IMR-90 (cell line): ENCODE results near the gene PLA2G4D. TPM values are rescaled to one million over a fixed set of nuclear protein-coding genes. Genes with fewer than 3 reads are reported as not detected.

ENCODE experiments used
- ATAC-seq: fragments of 200-7000 bp; cut with Tn5 transposase; 2 replicates; pipeline ENCODE4 v1.9.1; 2020; ENCODE audit warnings: low read depth, mild to moderate bottlenecking, moderate library complexity
- BruUV-seq: library from RNA; stranded (reverse); fragments of 400-500 nt; replicated peaks from 2 replicates; lab custom pipeline; 2021; lab: Mats Ljungman, UMichigan
- CTCF ChIA-PET: fragments of 300-600 bp; formaldehyde crosslinking; extraction: SDS; loops from one replicate; lab custom pipeline; 2021; ENCODE audit warnings: antibody characterized with exemption; lab: Yijun Ruan, JAX
- POLR2A ChIA-PET: fragments of 300-600 bp; sonication (Branson Sonifier 250); formaldehyde crosslinking; loops from one replicate; lab custom pipeline; 2022; ENCODE audit warnings: antibody characterized with exemption; ENCODE audit not compliant: unreplicated experiment; lab: Charles Lee
- DNase-seq: peaks from one replicate; pipeline ENCODE4 v3.0.0; 2013
- H2AFZ ChIP-seq: replicated peaks from 2 replicates; pipeline ENCODE3; 2013; ENCODE audit warnings: low read length, mild to moderate bottlenecking; ENCODE audit not compliant: poor library complexity
- H2AK5ac ChIP-seq: 2 replicates; pipeline ENCODE4 v1.6.1; 2013; ENCODE audit warnings: low read depth, low read length, inconsistent platforms
- H2AK9ac ChIP-seq: replicated peaks from 2 replicates; pipeline ENCODE3; 2013; ENCODE audit warnings: mild to moderate bottlenecking, low read depth, low read length, moderate library complexity; ENCODE audit not compliant: poor library complexity
- H2BK120ac ChIP-seq: 2 replicates; pipeline ENCODE4 v1.6.1; 2013; ENCODE audit warnings: low read depth, low read length, inconsistent platforms
- H2BK15ac ChIP-seq: 3 replicates; pipeline ENCODE4 v1.6.1; 2013; ENCODE audit warnings: low read depth, low read length, inconsistent platforms
- H2BK20ac ChIP-seq: 2 replicates; pipeline ENCODE4 v1.6.1; 2013; ENCODE audit warnings: low read depth, mild to moderate bottlenecking, inconsistent platforms, low read length, moderate library complexity
- H2BK5ac ChIP-seq: 2 replicates; pipeline ENCODE4 v1.6.1; 2013; ENCODE audit warnings: mild to moderate bottlenecking, low read depth, low read length, inconsistent platforms; ENCODE audit not compliant: poor library complexity, severe bottlenecking
- H3K14ac ChIP-seq: replicated peaks from 2 replicates; pipeline ENCODE4 v1.6.1; 2013; ENCODE audit warnings: low read depth, low read length, inconsistent platforms
- H3K18ac ChIP-seq: 2 replicates; pipeline ENCODE4 v1.6.1; 2013; ENCODE audit warnings: low read depth, low read length, control low read depth
- H3K23ac ChIP-seq: 2 replicates; pipeline ENCODE4 v1.6.1; 2013; ENCODE audit warnings: low read depth, low read length, inconsistent platforms
- H3K27ac ChIP-seq: 2 replicates; pipeline ENCODE4 v1.5.1; 2013; ENCODE audit warnings: mild to moderate bottlenecking, control low read depth, low read length; ENCODE audit not compliant: insufficient read depth
- H3K27me3 ChIP-seq: 2 replicates; pipeline ENCODE4 v1.6.1; 2013; ENCODE audit warnings: low read length; ENCODE audit not compliant: control insufficient read depth, insufficient read depth
- H3K36me3 ChIP-seq: 2 replicates; pipeline ENCODE4 v1.6.1; 2013; ENCODE audit warnings: low read length, mixed read lengths; ENCODE audit not compliant: control insufficient read depth, insufficient read depth
- H3K4ac ChIP-seq: 2 replicates; pipeline ENCODE4 v1.6.1; 2013; ENCODE audit warnings: low read depth, low read length, inconsistent platforms
- H3K4me1 ChIP-seq: 2 replicates; pipeline ENCODE4 v1.6.1; 2013; ENCODE audit warnings: low read length, mixed read lengths; ENCODE audit not compliant: control insufficient read depth, insufficient read depth
- H3K4me2 ChIP-seq: 2 replicates; pipeline ENCODE4 v1.6.1; 2013; ENCODE audit warnings: low read depth, mild to moderate bottlenecking, control low read depth, low read length, moderate library complexity
- H3K4me3 ChIP-seq: 2 replicates; pipeline ENCODE4 v1.5.1; 2013; ENCODE audit warnings: low read depth, mild to moderate bottlenecking, control low read depth, low read length, moderate library complexity; ENCODE audit not compliant: insufficient read depth
- H3K56ac ChIP-seq: 2 replicates; pipeline ENCODE4 v1.6.1; 2013; ENCODE audit warnings: low read length, inconsistent platforms; ENCODE audit not compliant: insufficient read depth; ENCODE audit errors: extremely low read depth
- H3K79me1 ChIP-seq, 2 experiments: 2 replicates each; pipeline ENCODE4 v1.6.1; 2013; ENCODE audit warnings: low read length in 2 of 2, inconsistent platforms in 1 of 2, low read depth in 1 of 2
- H3K9ac ChIP-seq: 2 replicates; pipeline ENCODE4 v1.6.1; 2013; ENCODE audit warnings: low read depth, low read length, control low read depth
- H3K9me1 ChIP-seq: 2 replicates; pipeline ENCODE4 v1.6.1; 2013; ENCODE audit warnings: low read length, inconsistent platforms; ENCODE audit not compliant: insufficient read depth
- H3K9me3 ChIP-seq: 2 replicates; pipeline ENCODE4 v1.6.1; 2013; ENCODE audit warnings: low read length; ENCODE audit not compliant: control insufficient read depth, insufficient read depth
- H4K20me1 ChIP-seq: 2 replicates; pipeline ENCODE4 v1.6.1; 2013; ENCODE audit warnings: low read length, inconsistent platforms; ENCODE audit not compliant: insufficient read depth
- H4K5ac ChIP-seq: 2 replicates; pipeline ENCODE4 v1.6.1; 2013; ENCODE audit warnings: mild to moderate bottlenecking, low read depth, low read length, control low read depth
- H4K8ac ChIP-seq, 2 experiments: 2 replicates each; pipeline ENCODE4 v1.6.1; 2013; ENCODE audit warnings: low read depth in 2 of 2, low read length in 2 of 2, control low read depth in 1 of 2, inconsistent platforms in 1 of 2
- H4K91ac ChIP-seq: 2 replicates; pipeline ENCODE4 v1.6.1; 2013; ENCODE audit warnings: low read depth, low read length, inconsistent platforms; ENCODE audit not compliant: insufficient read depth
- BHLHE40 ChIP-seq: fragments of 150-350 bp; IDR thresholded peaks from 2 replicates; pipeline ENCODE4 v1.6.1; 2016; ENCODE audit warnings: mild to moderate bottlenecking, low read depth, low read length
- CEBPB ChIP-seq: IDR thresholded peaks from 2 replicates; pipeline ENCODE4 v1.6.1; 2012; ENCODE audit warnings: low read depth, low read length, improper control_type of control experiment
- CHD1 ChIP-seq: IDR thresholded peaks from 2 replicates; pipeline ENCODE4 v1.6.1; 2012; ENCODE audit warnings: low read depth, low read length, improper control_type of control experiment
- CTCF ChIP-seq: conservative IDR thresholded peaks from 2 replicates; pipeline ENCODE4 v1.5.1; 2012; ENCODE audit warnings: mild to moderate bottlenecking, low read depth, low read length, improper control_type of control experiment
- ELK1 ChIP-seq: fragments of 150-350 bp; IDR thresholded peaks from 2 replicates; pipeline ENCODE4 v1.6.1; 2016; ENCODE audit warnings: low read depth, mild to moderate bottlenecking, low read length, moderate library complexity, borderline replicate concordance
- FOS ChIP-seq: fragments of 150-350 bp; IDR thresholded peaks from 2 replicates; pipeline ENCODE4 v1.6.1; 2016; ENCODE audit warnings: low read depth, low read length
- MAFK ChIP-seq: IDR thresholded peaks from 2 replicates; pipeline ENCODE4 v1.6.1; 2012; ENCODE audit warnings: low read depth, low read length, improper control_type of control experiment
- MAZ ChIP-seq: IDR thresholded peaks from 2 replicates; pipeline ENCODE4 v1.6.1; 2012; ENCODE audit warnings: low read depth, mild to moderate bottlenecking, low read length, improper control_type of control experiment, moderate library complexity, borderline replicate concordance
- MXI1 ChIP-seq: IDR thresholded peaks from 2 replicates; pipeline ENCODE4 v1.6.1; 2012; ENCODE audit warnings: low read depth, mild to moderate bottlenecking, low read length, moderate library complexity, borderline replicate concordance
- NFE2L2 ChIP-seq: fragments of 150-350 bp; IDR thresholded peaks from 2 replicates; pipeline ENCODE4 v1.6.1; 2016; ENCODE audit warnings: low read depth, mild to moderate bottlenecking, low read length
- POLR2A ChIP-seq: IDR thresholded peaks from 2 replicates; pipeline ENCODE4 v1.6.1; 2012; ENCODE audit warnings: mild to moderate bottlenecking, low read depth, low read length
- RAD21 ChIP-seq: IDR thresholded peaks from 2 replicates; pipeline ENCODE4 v1.6.1; 2012; ENCODE audit warnings: low read length, improper control_type of control experiment
- RCOR1 ChIP-seq: IDR thresholded peaks from 2 replicates; pipeline ENCODE4 v1.6.1; 2012; ENCODE audit warnings: mild to moderate bottlenecking, low read length, improper control_type of control experiment; ENCODE audit not compliant: insufficient replicate concordance
- RFX5 ChIP-seq: IDR thresholded peaks from 2 replicates; pipeline ENCODE4 v1.8.0; 2012; ENCODE audit warnings: low read depth, mild to moderate bottlenecking, low read length, moderate library complexity
- SMC3 ChIP-seq: fragments of 150-350 bp; IDR thresholded peaks from 2 replicates; pipeline ENCODE4 v1.6.1; 2016; ENCODE audit warnings: low read depth, mild to moderate bottlenecking, antibody characterized with exemption, low read length, moderate library complexity
- USF2 ChIP-seq: fragments of 150-350 bp; IDR thresholded peaks from 2 replicates; pipeline ENCODE4 v1.6.1; 2017; ENCODE audit warnings: mild to moderate bottlenecking, antibody characterized with exemption, low read length, low read depth
- WGBS, 2 experiments: methylation state at CpG; one replicate each; pipeline versions ENCODE4 v1.1.5 to v1.1.7; 2013; ENCODE audit warnings: missing lambda C conversion rate in 2 of 2; ENCODE audit not compliant: insufficient read length in 1 of 2; ENCODE audit errors: extremely low coverage in 2 of 2; 5-methylcytosine and 5-hydroxymethylcytosine counted together
- dilution Hi-C: fragments of 300-500 bp; cut with HindIII; formaldehyde crosslinking; loops from one replicate; pipeline ENCODE4 v1.14.3; 2018; ENCODE audit warnings: low sequenced_read_pairs; ENCODE audit not compliant: unreplicated experiment
- in situ Hi-C: fragments of 300-500 bp; cut with MboI; formaldehyde crosslinking; loops from 3 replicates; pipeline ENCODE4 v1.14.3; 2019; ENCODE audit warnings: low sequenced_read_pairs, inconsistent platforms, mixed read lengths
- intact Hi-C: fragments of 100-400 bp; cut with micrococcal nuclease; formaldehyde crosslinking; loops from 2 replicates; pipeline ENCODE4 v1.10.0; 2022
- polyA plus RNA-seq, 3 experiments: library from polyadenylated mRNA; depleted of rRNA; stranded (reverse); fragments of >200 nt; gene quantifications; 2 replicates each; pipeline ENCODE4 v1.2.3, GENCODE V29; 2012; ENCODE audit warnings: low replicate concordance in 1 of 3
- total RNA-seq: library from RNA; depleted of rRNA; stranded (reverse); fragments of >200 nt; gene quantifications from 2 replicates; pipeline ENCODE4 v1.2.3, GENCODE V29; 2012

PLA2G4D gene
- total and polyA plus RNA-seq, 2 of the 4 experiments (the other 2 are of a cell fraction) = not detected

GRCh38 chr15:42111924-42112323 lies 17.6 kb upstream of the PLA2G4D start:
- H3K79me1 ChIP-seq = no peaks in the 10 kb centered on the region
- no peak overlapping the region for H3K23ac ChIP-seq
- no peak overlapping the region for H2AK9ac ChIP-seq
- intact Hi-C loops = no loop called here
- ChIA-PET CTCF (no interaction called here), POLR2A (no interaction called here)
- no peak overlapping the region for H3K14ac ChIP-seq
- H3K36me3 ChIP-seq = no peaks in the 10 kb centered on the region
- no peak overlapping the region for H2BK15ac ChIP-seq
- no TSS peak for BruUV-seq
- H4K8ac ChIP-seq = no peak overlapping the region
- H3K27ac ChIP-seq = no peak overlapping the region
- H3K4me1 ChIP-seq = no peaks in the 10 kb centered on the region
- H4K91ac ChIP-seq = no peak overlapping the region
- no peak overlapping the region for H3K56ac ChIP-seq
- H2AK5ac ChIP-seq = no peak overlapping the region
- H2BK5ac ChIP-seq = no peak overlapping the region
- H4K20me1 ChIP-seq = no peaks in the 10 kb centered on the region
- H4K5ac ChIP-seq = no peak overlapping the region
- H3K9me1 ChIP-seq = no peaks in the 10 kb centered on the region
- no peak for TF ChIP-seq MXI1
- no peak for TF ChIP-seq SMC3
- no peak for TF ChIP-seq ELK1
- no peak for TF ChIP-seq MAZ
- TF ChIP-seq CHD1 = no peak
- no peak for TF ChIP-seq BHLHE40
- no peak for TF ChIP-seq CEBPB
- TF ChIP-seq RCOR1 = no peak
- no peak for TF ChIP-seq NFE2L2
- no peak for TF ChIP-seq MAFK
- TF ChIP-seq RFX5 = no peak
- no peak for TF ChIP-seq CTCF
- TF ChIP-seq USF2 = no peak
- TF ChIP-seq RAD21 = no peak
- TF ChIP-seq POLR2A = no peak
- no peak for TF ChIP-seq FOS
- no peak overlapping the region for H3K18ac ChIP-seq
- DNase-seq = no peak
- in situ Hi-C loops = no loop called here
- WGBS, 2 experiments = 53% methylated on average over 2 of the region's 4 CpGs; no CpG with 5 or more reads in 1 of the 2 experiments
- H3K4me3 ChIP-seq = no peak overlapping the region
- peaks cover 32% of the 10 kb centered on the region for H3K27me3 ChIP-seq
- H3K9me3 ChIP-seq = peaks cover 3% of the 10 kb centered on the region; the same call in 1 of the 2 replicates
- no peak overlapping the region for H3K4me2 ChIP-seq
- dilution Hi-C loops = no loop called here
- H2BK20ac ChIP-seq = no peak overlapping the region
- no peak overlapping the region for H3K9ac ChIP-seq
- no peak for ATAC-seq
- H2AFZ ChIP-seq = no peak overlapping the region
- no peak overlapping the region for H2BK120ac ChIP-seq
- H3K4ac ChIP-seq = no peak overlapping the region
